NCI-H2171 treated with DMSO at 0.1 percent for 48 hours (cell line): ENCODE data around the gene WNT10A.
A peak's percentile ranks its signal among the peaks of the same experiment; 100 is the strongest.
"Not testable (repeated sequence)": the region's sequence is repeated elsewhere in the genome, so short reads cannot be mapped to it uniquely, and the experiment has no call there.

Source experiments
- DNase-seq: peaks from one replicate; lab custom pipeline; 2025; lab: John Stamatoyannopoulos, UW

Gene WNT10A

DNA sequence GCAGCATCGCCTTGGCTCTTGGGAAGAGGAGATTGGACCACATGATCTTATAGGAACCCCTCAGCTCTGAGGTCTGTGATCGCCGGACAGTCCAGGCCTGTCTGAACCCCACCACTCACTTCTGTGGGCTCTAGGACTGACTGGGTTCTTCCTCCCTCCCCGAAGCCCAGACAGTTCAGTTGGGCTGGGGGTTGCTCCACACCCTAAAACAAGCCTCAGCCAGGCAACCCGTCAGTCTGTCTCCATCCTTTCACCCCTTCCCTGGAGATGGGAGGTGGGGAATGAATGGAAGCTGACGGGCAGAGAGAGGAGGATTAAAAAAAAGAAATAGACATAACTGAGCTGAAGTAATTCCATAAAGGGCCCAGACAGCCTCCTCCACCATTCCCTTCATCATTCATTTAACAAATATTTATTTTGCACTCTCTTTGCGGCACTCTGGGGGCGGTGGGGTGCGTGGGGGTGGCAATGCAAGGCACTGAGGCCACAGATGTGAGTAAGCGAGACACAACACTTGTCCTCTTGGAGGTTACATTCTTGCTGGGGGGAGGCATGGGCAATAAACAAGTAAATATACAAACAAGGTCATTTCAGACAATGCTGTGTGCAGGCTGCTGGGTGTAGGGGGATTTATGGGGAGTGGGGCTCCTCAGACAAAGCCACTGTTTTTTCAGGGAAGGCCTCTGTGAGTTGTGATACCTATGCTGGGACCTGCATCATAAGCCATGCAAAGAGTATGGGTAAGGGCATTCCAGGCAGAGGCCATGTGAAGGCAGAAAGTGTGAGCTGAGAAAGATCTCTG lies 12.9 kb downstream of the WNT10A start:
- DNase-seq: no peak

DNA sequence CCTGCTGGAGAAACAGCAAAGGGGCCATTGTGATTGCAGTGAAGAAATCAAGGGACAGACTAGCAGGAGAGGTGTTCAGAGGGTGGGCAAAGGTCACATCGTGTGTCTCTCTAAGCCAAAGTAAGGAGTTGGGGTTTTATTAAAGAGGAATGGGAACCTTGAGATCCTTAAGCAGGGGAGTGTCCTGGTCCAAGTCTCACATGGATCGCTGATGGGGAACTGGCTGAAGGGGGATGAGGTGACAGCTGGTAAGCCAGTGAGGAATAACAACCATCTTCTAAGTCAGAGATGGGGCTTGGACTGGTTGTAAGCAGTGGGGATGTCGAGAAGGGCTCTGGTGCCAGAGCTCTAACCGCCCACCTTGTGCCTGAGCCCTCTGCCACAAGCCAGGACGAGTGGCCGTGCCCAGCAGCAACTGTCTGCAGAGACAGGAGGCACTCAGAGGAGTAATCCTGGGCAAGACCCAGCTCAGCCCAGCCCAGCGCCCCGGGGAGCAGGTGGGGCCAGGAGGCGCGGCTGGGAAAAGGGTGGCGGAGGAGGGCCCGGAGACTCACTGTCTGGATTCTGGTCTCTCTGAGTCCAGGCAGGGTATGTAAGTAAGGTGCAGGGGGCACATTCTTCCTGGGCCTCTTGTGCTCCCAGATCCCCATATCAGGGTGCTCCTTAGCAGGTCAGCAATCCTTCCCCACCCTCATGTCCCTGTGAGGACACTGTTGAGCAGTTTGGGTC lies 13.7 kb downstream of the WNT10A start:
- DNase-seq: no peak

DNA sequence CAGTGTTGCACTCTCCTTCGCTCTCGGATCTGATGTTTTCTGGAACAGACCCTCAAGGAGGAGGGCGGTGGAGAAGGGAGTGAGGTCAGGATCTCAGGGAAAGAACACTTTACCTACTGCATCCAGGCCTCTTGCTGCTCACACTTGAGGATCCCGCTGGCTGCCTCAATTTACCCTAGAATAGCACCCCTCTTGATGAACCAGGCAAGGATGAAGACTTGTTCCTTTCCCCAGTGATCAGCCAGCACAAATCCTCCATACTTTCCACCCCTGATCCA lies 14.2 kb downstream of the WNT10A start:
- DNase-seq: no peak

DNA sequence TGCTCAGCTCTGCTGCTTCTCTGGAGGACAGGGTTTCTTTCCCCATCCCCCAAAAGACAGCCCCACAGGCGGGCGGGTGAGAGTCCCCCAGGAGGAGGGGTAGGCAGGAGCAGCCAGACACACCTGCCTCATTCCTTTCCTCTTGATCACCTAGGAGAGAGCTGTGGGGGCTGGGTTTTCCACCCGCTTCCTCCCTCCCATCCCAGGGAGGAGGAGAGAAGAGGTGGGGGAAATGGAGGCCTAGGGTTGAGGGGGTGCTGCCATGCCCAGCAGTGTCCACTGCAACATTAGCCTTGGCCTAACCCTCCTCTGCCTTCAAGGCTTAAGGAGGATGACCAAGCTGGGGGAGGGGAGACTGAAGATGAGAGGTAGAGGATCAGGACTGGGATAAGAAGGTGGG lies 14.7 kb downstream of the WNT10A start:
- DNase-seq: no peak

DNA sequence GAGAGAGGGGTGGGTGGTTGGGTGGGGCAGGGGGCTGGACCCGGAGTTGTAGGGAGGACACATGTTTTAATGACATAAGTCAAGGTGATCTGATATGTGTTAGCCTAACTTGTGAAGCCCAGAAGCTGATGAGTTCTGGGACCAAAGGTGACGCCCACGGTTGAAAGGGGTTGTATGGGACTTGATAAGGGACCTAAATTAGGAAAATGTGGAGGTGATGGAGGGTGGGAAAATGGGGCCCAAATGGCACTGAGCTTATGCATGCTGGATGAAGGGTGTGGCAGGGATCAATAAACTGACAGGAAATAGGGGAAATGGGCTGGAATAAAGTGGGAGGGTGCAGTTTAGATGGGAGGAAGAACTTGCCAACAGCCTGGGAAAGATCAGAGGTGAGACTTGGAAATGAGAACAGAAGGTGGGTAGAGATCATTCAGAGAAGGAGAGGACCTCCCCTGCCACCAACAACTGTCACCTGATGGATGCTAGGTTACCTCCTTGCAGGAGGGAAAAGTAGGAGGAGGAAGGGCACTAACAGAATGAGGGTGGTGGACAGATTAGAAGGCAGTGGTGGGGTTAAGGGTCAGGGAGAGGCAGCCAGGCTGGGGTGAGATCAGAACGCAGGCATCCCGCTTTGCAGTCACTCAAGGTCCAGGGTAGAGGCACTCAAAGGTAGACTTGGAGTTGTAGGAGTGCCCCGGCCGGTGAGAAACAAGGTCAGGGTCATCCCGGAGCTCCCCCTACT lies 15.3 kb downstream of the WNT10A start:
- DNase-seq: no peak

DNA sequence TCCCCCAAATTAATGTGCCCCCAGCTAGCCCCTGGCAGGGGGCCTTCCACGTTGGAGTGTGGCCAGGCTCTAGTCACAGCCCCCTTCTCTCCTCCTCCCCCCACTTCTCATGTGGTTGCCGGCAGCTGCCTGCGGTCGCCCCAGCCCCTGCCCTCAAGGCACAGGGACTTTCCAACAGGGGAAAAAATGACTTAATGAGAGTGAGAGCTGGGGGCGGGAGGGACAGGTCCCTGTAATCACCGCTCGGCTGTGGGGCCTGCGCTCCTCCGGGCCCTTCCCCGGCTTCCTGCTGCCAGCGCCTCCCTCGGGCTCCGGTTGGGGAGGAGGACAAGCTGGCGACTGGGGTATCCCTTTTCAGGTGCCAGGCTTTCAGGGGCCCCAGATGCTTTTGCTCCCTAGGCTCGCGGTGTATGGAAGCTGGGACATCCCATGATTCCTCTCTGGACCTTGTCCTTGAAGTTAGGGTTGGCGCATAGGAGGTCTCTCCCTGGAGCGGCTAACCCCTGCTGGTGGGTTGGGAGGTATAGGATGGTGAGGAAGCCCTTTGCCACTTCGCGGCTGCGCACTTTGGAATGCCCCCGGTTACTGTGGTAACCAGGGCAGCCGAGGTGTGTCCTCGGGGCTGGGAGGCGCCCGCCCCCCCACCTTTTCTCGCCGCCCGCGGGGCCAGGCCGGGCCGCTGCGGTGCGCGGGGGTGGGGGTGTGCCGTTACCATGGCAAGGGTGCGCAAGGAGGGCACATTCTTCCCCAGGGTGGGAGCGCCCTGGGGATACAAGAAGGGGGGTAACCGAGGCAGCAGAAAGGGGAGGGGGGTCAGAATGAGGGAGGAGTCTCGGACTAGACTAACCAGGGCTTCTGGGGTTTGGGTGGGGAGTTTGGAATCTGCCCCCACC lies 16.1 kb downstream of the WNT10A start:
- DNase-seq: peak; percentile 70

DNA sequence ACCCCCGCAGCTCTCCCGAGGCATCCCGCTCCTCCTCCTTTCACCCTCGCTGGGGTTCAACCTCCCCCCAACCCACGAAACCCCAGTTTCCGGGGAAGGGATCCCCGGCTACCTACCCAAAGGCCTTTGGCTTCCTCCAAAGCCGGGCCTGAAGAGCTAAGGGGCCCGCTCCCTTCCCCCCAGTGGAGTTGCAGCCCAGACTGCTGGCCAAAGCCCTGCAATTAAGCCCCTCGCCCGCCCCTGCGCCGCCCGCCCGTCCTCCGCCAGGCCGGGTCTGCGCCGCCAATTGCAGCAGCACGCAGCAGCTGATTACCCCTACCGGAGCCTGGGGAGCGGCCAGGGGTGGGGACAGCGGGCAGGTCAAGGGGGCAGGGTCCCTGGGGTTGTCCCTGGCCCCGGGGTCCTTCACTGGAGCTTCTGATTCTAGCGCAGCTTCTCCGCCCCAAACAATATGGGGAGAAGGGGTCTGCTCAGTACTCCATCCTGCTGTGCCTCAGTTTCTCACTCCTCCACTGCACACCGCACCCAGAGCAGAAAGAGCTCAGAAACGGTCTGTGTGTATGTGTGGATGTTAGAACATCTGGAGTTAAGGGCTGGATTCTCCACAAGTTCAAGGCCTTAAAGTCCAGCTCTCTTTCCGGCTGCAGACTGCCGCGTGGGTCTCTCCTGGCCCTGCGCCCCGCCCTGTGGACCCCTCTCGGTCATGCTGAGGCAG lies 16.9 kb downstream of the WNT10A start:
- DNase-seq: no peak

DNA sequence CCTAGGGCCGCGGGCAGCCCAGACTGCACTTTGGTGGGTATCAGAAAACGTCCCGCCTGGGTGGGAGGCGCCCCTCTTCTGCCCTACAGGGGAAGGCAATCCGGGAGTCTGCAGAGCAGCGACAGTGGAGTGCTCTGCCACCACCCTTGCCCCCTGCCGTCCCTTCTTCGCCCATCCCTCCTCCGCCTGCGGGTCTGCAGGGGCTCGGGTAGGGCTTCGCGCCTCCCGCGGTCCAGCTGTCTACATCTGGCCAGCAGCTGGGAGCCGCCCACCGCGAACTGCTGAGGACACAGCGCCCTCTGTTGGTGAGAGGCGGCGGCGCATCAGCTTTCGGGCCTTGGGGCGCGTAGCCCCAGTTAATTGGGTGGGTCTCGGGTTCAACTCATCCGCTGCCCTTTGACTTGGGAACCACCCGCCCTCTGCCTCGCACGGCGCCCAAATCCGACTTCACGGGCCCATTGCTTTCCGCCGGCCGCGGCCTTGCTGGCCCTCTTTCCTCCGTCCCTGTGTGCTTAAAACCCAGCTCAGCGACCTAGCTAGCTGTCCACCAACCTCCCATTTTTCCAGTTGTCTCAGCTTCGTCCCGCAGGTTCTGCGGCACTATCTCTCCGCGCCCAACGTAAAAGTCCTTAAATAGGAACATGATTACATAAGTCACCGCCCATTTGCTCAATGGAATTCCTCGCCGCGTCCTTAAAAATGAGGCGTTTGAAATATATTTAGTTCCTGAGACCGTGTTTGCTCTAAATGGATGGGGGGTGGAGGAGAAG lies 17.6 kb downstream of the WNT10A start:
- peak; percentile 39 for DNase-seq

DNA sequence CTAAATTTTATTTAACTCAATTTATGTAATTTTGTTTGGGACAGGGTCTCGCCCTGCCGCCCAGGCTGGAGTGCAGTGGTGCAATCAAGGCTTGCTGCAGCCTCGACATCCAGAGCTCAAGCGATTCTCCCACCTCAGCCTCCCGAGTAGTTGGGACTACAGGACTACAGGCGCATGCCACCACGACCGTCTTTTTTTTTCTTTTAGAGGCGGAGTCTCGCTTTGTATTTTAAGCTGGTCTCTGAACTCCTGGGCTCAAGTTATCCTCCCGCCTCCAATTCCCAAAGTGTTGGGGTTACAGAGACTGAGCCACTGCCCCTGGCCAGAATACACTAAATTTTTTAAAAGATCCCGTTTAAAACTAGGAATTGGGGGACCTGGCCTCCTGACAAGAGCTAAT lies 18.5 kb downstream of the WNT10A start:
- DNase-seq: peak; percentile 9

DNA sequence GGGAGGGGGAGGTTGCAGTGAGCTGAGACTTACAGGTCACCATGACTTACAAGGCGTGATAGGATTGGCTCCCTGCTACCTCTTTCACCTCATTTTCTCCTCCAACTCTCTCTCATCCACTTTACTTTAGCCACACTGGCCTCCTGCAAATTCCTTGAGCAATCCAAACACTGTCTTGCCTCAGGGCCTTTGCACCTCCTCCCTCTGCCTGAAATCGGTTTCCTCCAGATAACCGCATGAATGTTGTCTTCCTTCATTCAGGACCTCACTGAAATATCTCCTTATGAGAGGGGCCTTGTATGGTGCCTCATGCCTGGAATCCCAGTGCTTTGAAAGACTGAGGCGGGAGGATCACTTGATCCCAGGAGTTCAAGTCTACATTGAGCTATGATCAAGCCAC lies 21.8 kb downstream of the WNT10A start:
- DNase-seq: no peak

DNA sequence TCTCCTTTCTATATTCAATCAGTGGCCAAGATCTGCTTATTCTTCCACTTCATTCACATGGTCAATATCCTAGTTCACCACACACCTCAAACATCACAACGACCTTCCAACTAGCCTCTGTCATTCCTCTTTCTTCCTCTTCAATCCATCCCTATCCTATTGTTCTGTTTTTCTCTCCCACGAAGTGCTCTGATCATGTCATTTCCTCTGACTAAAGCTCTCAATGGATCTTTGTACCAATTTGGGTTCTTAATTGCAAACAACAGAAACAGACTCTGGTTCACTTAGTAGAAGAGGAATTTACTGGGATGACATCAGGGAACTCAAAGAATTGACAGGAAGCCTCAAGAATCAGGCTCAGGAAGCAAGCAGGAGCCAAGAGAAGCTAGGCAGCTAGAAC lies 23.5 kb downstream of the WNT10A start:
- no peak for DNase-seq

DNA sequence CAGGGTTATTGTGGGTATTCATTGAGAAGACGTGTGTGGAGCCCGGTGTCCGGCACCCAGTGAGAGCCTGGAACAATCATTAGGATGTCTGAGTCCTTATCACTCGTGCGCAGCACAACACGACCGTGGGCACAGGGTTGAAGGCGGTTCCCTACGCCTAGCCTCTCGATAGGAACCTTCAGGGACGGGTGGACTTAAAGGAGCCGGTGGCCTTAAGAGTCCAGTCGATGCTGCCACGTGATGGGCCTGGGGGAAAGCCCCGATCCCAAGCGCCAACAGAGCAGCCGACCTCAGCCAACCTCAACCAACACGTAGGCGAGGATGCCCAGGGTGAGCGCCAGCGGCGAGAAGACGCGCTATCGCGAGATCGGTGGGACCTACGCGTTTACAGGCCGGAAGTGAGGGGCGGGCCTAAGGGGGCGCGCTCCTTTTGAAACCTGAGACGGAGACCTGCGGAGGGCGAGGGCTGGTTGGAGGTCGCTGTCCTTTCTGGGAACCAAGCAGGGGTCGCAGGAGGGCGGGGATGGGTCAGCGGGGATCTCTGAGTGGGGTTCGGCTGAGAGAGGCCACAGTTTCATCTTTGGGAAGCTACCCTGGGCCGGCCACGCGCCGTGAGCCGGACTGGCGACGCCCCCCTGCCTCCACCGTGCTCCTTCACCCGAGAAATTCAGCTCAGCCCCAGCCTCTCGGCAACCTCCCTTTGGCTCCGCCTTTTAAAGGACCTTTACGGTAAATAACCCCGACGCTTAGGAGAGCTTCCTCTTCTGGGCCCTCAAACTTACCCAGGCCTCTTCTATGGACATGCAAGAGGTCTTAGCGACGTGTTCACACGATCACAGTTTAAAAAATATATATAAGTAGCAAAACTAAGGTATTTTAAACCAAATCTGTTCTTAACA lies 28.3 kb downstream of the WNT10A start:
- DNase-seq: peak; percentile 97

DNA sequence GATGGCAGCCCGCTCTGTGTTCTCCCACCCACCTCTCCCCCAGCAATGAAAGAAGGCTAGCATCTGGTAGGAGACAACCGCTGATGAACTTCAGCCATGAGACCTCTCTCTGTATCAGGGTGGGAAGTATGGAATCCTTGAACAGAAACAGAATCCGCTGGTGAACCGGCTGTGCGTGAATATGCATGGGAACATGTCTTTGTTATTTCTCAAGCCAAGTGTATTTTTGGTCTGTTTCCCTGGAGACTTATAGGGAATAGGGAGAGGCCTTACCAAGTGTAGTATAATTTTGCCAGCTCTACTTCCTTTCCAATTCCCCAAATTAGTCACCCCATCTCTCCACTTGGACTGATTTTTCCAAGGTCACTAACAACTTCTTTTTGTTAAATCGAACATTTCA lies 30.1 kb downstream of the WNT10A start:
- no peak for DNase-seq

DNA sequence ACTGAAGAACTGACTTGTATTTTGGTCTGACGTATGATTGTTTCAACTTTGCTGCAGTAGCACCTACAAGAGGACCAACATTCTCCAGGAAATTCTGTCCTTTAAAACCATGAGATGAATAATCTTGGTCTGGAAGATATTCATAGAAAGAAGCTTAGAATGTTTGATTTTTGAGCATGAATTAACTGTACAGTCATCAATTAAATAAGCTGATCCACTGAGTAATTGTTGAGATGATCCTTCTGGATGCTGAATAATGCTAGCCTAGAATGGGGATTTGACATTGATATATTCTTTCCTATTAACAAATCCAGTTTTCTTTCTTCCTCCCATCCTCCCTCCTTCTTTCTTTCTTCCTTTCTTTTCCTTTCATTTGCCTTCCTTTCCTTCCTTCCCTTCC lies 39.9 kb downstream of the WNT10A start:
- no peak for DNase-seq

DNA sequence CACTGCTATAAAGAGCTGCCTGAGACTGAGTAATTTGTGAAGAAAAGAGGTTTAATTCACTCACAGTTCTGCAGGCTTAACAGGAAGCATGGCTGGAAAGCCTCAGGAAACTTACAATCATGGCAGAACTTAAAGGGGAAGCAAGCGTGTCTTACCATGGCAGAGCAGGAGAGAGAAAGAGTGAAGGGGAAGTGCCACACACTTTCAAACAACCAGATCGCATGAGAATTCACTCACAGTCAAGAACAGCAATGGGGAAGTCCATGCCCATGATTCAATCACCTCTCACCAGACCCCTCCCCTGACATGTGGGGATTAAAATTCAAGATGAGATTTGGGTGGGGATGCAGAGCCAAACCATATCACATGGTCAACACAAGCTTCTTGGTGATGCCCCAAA lies 44.1 kb downstream of the WNT10A start:
- no peak for DNase-seq

DNA sequence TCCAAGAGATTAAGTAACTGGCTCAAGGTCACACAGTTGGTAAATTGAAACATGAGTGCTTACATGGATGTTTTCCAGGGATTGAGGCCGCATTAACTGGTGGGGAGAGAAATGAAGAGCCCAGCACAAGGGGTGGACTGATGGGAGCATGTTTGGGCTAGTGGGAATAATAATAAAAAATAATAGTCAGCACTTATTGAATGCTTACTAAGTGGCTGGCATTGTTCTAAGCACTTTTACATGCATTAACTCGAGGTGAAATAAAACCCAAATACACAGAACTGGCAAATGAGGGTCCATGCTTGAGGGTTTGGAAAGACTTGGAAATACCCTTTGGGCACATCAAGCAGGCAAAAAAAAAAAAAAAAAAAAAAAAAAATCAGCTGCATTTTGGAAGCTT lies 44.8 kb downstream of the WNT10A start:
- DNase-seq: no peak

DNA sequence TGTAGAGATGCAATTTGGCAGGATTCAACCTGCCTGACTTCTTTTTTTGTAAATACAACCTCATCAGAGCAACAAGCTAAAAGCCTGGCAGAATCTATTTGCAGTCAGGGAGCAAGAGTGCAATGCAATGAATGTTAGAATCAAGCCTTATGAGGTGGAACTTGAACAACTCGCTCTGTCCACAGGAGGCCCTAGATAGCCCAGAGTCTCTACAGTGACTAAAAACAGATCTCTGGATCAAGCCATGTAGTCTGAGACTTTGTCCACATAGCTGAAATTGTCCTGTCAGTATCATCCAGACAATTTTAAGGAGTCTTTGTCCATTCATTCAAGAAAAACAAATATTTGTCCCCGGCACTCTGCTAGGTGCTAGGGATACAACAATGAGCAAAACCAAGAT lies 46.8 kb downstream of the WNT10A start:
- DNase-seq: no peak

DNA sequence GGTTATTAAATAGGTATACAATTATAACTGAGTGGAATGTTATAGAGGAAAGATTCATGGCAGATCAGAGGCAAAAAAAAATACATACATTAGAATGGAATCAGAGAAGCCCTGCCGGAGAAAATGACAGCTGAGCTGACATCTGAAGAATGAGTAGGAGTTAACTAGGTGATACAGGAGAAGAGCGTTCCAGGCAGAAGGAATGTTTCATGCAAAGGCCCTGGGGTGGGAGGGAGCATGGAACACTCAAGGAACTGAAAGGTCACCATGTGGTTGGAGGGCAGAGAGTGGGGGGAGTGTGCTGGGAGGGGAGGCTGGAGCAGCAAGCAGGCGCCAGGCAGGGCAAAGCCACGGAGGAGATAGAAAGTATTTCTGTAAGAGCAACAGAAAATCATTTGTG lies 47.2 kb downstream of the WNT10A start:
- no peak for DNase-seq

DNA sequence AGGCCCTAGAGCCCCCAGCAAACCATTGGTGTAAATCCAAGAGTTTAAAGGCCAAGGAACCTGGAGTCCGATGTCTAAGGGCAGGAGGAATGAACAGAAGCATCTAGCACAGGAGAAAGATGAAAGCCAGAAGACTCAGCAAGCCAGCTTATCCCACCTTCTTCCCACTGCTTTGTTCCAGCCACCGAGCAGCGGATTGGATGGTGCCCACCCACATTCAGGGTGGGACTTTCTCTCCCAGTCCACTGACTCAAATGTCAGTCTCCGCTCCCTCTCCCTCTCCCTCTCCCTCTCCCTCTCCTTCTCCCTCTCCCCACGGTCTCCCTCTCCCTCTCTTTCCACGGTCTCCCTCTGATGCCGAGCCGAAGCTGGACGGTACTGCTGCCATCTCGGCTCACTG lies 49.8 kb downstream of the WNT10A start:
- DNase-seq: not testable (repeated sequence)

DNA sequence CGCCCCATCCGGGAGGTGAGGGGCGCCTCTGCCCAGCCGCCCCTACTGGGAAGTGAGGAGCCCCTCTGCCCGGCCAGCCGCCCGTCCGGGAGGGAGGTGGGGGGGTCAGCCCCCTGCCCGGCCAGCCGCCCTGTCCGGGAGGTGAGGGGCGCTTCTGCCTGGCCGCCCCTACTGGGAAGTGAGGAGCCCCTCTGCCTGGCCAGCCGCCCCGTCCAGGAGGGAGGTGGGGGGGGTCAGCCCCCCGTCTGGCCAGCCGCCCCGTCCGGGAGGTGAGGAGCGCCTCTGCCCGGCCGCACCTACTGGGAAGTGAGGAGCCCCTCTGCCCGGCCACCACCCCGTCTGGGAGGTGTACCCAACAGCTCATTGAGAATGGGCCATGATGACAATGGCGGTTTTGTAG lies 51.1 kb downstream of the WNT10A start:
- not testable (repeated sequence) for DNase-seq
